GM18907 (cell line): Measurements from ENCODE around the gene EPN2.

Source experiments
- ATAC-seq: cut with Tn5 transposase; IDR thresholded peaks from one replicate; pipeline ENCODE4 v1.9.1; 2021; ENCODE audit warnings: mild to moderate bottlenecking, moderate library complexity; ENCODE audit not compliant: unreplicated experiment

Gene EPN2

DNA sequence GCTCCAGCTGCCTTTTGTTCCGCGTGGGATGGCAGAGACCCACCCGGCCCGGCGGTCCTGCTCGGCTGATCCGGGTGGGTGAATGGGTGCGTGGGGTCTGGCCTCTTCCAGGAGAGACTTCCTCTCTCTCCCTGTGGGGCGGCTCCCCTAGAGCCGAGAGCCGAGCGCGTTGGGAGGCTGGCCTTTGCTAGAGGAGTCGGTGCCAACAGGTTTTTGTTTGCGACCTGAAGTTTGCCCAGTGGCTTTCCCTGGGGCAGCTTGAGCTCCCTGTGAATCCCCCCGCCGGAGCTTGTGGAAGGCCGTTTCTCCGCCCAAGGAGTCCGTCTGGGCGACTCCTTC, 970 bp downstream of the EPN2 start:
- no peak for ATAC-seq

DNA sequence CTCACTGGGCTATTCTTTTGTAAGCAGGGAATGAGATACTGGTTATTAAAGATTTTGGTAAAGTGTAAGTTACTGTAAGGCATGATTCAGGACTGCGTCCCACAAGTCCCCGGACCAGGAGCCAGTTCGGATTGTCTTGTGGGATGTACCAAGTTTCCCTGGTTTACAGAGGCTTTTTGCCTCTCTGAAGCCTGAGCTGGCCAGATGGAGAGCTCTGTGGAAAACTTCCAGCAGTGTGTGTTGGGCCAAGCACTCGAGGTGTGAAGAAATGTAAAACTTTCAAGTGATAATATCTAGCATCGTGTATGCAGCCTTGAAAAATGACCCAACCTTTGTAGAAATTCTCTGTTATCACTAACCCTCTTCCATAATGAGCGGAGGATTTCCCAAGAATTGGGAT, 2.4 kb downstream of the EPN2 start:
- no peak for ATAC-seq

DNA sequence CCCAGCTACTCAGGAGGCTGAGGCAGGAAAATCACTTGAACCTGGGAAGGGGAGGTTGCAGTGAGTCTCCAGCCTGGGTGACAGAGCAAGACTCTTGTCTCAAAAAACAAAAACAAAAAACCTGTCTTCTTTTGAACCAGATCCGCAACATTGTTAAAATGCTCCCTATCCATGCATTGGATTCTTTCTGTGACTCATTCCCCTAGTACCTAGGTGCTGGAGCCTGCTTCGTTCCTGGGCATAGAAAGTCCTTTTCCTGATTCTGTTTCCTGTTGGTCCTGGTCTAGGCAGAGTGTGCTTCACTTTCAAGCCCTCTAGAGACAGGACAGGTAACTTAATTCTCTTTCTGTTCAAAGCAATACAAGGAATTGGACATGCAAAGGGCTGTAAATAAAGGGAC, 5.2 kb downstream of the EPN2 start:
- ATAC-seq, result no peak

DNA sequence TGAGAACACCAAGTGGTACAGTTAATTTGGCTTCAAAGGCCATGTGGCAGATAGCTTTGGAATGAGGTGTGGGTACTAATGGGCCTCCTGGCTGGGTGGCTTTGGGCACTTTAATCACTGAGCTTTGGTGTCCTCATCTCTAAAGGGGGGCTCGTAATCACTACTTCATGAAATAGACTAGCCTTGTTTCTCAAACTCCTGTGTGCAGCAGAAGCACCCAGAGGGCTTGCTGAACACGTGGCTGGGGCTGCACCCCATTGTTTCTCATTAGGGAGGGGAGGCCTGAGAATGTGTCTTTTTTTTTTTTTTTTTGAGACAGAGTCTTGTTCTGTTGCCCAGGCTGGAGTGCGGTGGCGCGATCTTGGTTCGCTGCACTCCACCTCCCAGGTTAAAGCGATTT, 5.8 kb downstream of the EPN2 start:
- no peak for ATAC-seq

DNA sequence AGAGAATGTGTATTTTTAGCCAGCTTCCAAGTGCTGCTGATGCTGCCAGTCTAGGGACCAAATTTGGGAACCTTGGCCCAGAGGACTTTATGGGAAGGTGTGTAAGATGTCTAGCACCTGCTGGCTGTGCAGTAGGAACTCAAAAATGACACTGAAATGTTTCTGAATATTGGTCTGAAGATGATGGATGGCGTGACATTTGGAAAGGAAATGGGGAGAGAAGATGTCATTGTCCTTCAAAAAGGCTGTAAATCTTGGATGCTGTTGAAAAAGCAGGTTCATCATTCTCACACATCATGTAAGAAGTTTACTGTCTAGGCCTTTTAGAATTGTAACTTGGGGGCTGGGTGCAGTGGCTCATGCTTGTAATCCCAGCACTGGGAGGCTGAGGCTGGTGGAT, 6.7 kb downstream of the EPN2 start:
- ATAC-seq, result no peak

DNA sequence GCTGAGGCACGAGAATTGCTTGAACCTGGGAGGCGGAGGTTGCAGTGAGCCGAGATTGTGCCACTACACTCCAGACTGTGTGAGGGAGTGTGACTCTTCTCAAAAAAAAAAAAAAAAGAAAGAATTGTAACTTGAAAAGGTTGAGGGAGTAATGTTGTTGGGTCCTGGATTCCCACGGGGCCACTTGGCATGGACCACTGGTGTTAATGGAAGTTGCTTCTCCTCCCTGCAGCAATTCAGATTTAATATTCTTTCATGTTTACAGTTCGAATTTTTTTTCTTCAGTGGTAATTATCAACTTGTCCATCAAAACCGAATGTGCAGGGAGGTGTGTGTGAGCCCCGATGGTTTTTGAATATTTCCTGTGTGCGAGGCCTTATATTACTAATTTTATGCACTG, 7.2 kb downstream of the EPN2 start:
- ATAC-seq, result no peak

DNA sequence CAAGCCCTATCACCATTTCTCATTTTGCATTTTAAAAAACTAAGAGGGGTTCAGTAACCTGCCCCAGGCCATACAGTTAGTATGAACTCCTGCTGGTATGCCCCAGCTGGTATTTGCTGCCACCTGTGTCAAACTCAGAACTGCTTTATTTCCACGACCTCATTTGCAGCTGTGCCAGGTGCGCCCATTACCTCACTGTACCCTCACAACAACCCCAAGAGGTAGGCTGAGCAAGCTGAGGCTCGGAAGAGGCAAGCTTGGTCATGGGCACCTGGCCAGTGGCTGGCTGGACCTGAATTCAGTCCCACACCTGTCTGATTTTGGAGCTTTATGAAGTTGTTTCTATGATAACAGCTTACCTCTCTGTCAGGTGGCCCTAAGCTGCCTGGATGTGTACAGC, 7.6 kb downstream of the EPN2 start:
- no peak for ATAC-seq

DNA sequence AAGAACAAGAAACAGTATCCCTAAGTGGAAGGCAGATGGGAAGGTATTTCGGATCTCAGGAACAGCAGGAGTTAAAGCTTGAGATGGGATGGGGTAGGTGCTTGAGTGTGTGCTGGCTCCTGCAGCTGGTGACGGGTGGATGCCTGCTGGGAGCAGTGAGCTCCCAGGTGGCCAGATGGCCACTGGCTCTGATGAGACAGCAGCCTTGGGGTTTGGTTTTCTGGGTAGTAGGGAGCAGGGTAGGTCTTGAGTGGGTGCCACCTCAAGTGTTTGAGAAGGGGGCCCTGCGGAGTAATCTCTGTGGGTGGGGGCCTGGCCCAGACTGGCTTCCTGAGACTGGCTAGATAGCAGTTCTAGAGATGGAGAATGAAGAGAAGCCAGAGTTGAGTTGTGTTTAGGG, 10.3 kb downstream of the EPN2 start:
- ATAC-seq, result no peak

DNA sequence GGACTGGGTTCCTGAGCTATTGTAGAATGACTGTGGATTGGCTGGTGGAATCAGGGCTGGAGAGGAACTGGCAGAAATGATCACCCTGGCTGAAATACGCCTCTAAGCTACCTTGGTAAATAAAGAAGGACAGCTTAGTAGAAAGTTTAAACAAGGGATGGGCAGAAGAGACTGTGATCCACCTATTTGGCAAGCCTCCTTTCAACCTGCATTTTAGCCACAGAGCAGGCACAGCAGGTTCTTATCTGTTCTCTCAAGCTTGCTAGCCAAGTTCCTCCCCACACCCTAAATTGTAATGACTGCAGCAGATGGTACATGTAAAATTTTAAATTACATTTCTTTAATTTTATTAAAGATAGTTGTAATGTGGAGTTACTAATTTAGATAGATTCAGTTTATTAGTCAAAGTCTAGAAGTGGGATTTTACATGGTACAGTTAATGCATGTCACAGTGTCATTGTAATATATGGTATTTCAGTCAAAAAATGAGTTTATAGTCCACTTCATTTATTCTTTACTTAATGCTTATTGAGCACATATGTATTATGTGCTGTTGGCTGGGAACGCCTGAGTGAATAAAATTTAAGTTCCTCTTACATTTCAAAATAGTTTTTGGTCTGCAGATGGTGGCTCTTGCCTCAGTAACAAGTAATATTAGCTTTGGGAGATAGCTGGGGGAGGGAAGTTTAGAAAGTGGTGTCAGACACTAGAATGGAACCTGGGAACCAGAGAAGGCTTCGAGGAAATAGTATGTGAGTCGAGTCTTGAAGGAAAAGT, 11.2 kb downstream of the EPN2 start:
- no peak for ATAC-seq

DNA sequence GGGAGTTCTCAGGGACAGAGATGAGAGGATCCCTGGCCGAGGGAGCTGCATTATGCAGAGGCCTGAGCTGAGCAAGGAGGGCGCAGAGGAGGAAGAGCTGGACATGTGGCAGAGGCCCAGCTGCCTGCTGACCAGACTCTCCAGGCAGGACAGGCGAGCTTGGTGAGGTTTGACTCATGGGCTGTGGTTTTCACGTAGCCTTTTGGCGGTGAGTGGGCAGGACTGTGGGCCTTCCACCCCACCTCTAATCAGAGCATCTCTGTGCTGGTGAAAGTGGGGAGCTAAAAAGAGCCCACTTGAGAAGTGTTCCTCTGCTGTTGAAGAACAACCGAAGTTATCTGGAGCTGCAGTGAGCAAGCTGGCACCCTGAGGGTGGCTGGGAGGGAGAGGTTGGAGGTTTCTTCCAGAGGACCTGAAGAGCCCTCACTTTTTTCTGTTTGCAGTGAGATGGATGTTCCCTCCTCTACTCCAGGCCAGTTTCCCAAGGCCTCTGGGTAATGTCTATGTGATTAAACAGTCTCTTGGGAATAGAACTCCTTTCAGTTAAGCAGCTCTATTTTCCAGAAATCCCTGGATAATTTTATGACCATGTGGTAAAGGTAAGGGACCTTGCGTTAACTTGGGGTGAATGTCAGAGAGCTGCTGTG, 11.9 kb downstream of the EPN2 start:
- no peak for ATAC-seq

DNA sequence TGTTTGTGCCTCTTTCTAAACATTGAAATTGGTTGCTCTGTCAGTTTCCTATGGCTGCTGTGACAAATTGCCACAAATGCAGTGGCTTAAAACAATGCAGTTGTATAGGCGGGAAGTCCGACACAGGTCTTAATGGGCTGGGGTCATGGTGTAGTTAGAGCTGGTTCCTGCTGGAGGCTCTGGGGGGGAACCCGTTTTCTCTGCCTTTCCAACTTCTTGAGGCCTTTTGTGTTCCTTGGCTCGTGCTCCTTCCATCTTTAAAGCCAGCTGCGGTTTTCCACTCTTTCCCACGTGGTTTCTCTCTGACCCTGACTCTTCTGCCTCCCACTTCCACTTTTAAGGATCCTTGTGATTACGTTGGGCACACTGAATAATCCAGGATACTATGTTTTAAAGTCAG, 12.5 kb downstream of the EPN2 start:
- ATAC-seq, result no peak

DNA sequence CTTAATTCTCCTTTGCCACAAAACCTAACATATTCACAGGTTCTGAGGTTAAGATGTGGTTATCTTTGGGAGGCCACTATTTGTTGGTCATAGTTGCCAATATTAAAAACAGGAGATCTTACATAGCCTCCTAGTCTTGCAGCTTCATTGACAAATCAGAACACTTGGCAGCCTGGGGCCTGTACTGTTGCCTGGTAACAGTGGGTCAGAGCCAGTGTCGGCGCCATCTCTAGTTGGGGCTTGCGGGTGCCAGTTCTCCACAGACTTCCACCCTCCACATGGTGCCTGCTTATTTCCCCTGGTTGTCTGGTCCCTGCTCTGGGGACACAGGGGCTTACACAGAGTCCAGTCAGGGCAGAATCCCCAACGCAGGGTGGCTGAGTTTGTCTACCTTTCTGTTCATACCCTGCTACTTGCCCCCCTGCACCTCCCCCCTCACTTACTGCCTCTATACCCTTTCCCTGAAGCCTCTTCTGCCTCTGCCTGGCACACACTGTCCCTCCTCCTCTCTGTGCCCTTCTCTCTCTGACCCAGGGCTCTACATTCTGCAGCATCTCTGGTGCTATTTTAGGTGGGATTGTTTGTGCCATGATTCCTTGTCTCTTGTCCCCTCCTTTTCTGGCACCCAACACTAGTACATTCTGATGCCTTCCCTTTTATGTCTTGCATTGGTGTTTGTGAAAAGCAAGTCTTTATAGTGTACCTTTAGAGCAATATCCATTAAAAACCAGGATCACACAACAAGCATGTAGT, 13.4 kb downstream of the EPN2 start:
- ATAC-seq, result no peak

DNA sequence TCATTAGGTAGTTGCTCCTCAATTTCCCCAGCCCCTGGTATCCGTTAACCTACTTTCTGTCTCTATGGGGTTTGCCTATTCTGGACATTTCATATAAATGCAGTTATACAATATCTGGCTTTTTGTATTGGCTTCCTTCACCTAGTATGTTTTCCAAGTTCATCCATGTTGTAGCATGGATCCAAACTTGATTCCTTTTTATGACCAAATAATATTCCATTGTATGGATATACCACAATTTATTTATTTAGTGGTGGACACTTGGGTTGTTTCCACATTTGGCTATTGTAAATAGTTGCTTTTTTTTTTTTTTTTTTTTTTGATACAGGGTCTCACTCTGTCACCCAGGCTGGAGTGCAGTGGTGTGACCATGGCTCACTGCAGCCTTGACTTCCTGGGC, 15.9 kb downstream of the EPN2 start:
- ATAC-seq, result no peak

DNA sequence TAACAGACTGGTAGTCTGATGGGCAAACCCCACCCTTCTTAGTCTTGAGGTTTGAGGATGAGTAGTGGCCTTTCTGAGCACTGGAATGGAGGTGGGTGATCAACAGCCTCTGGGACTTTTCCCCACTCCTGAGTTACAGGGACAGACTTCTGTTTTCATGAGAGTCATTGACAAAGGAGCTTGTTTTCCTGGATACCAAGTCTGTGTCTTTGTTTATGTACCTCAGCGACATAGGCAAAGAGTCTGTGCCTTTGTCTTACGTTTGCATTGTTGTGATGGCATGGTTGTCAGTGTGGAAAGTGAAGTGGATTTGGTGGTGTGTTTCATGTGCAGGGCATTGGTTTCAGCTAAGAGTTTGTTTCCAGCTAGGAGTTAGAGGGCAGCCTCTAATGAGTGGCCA, 17.5 kb downstream of the EPN2 start:
- no peak for ATAC-seq

DNA sequence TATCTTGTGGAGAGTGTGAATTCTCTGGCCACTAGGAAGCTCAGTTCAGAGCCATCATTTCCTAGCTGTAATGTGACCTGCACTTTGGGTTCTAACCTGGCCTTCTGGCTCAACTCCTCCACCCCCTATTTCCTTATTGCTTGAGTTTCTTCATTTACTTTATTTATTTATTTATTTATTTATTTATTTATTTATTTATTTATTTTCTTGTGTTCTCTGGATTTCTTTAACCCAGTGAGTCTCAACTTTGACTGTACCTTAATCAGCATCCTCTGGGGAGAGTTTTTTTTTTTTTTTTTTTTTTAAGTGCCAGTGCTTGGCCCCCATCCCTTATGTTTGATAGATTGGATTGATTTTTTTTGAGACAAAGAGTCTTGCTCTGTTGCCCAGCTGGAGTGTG, 18.1 kb downstream of the EPN2 start:
- no peak for ATAC-seq

DNA sequence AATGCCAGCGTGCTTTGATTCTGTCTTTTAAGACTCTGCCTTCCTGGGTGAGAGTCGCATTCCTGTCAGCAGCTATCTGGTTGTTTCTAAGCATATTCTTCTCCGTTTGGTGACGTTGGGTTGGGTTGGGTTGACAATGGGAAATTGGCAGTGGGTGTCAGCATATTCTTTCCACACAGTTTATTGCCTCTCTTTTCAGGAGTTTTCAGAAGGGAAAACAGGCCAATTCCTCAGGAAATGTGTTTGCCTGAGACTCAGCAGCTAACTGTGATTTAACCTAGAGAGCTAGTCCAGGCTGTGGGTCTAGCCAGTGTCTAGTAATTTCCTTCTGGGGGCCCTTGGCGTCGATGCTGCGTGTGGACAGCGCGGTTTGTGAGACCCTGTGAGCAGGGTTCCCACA, 21.2 kb downstream of the EPN2 start:
- ATAC-seq, result no peak

DNA sequence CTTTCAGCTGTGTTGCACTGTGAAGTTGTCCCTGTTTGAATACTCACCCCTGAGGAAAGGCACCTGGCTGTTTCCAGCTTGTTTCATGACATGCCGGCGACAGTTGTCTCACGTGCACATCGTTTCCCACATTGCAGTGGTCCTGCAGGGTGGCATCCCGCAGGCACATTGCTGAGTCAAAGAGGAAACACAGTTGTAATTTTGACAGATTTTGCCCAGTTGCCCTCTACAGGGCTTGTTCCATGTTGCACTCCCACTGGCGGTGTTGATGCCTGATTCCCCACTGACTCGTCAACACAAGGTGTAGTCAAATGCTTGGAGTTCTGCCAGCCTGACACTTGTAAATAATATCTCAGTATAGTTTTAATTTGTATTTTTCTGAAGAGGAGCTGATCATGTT, 23.8 kb downstream of the EPN2 start:
- no peak for ATAC-seq

DNA sequence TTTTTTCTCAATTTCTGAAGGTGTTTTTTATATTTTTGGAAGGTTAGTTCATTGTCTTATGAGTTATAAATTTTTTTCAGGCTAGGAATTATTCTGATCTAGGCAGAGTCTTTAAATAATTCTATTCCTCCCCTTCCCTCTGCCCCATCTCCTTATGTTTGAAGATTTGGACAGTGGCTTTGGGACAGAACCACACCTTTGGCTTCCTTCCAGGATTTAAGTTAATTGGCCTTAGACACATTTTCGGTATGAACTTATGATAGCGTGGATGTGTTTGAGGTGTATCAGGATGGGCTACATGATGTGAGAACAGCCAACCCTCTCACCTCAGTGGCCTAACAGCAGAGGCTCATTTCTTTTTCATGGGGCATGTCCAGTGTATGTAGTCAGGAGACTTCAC, 24.3 kb downstream of the EPN2 start:
- ATAC-seq, result no peak

DNA sequence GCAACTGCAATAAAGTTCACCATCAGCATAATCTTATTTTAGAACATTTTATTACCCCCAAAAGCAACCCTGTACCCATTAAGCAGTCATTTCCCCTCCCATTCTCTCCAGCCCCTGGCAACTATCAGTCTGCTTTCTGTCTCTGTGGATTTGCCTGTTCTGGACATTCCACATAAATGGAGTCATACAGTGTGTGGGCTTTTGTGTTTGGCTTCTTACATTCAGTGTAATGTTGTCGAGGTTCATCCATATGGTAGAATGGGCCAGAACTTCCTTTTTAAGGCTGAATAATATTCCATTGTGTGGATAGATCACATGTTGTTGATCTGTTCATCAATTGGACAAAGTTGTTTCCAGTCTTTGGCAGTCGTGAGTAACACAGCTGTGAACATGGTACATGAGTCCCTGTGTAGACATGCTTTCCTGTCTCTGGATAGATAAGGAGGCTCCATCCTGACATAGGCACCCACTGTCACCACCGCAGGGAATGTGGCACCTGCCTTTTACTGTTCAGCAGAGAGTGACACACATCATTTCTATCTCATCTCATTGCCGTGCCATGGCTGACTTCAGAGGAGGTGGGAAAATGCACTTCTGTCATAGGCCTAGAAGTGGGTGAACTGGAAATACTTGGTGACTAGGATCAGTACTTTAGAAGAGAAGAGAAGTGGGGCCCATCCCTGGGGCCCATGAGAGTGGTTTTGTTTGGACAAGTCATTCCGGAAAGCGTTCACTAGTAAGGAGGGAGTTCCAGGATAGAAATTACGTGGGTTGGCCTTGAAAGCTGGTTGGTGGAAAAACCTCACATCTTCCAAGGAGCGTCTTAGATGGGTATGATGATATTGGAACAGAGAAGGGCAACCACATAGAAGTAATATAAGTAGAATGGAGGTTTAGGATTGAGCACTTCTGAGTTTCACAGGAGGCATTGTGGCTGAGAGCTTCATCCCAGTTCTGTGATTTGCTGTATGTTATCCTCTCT, 25.8 kb downstream of the EPN2 start:
- ATAC-seq, result no peak

DNA sequence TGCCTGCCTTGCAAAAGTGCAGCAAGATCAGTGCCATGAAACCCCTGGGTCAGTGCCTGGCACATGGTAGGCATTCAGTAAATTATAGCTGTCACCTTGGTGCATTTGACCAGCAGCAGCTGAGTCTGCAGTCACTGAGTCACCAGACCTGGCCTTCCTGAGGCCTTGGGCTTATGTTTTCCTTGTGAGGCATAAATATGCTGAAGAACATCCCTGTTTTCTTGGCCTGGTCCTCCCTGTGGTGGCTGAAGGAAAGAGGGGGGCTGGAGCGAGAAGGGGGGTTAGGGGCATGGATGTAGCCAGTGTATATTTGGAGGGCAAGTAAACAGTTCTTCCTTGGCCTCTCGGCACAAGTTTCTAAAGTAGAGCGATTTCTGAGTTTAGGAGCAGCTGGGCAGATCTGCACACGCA, 26.5 kb downstream of the EPN2 start:
- no peak for ATAC-seq

DNA sequence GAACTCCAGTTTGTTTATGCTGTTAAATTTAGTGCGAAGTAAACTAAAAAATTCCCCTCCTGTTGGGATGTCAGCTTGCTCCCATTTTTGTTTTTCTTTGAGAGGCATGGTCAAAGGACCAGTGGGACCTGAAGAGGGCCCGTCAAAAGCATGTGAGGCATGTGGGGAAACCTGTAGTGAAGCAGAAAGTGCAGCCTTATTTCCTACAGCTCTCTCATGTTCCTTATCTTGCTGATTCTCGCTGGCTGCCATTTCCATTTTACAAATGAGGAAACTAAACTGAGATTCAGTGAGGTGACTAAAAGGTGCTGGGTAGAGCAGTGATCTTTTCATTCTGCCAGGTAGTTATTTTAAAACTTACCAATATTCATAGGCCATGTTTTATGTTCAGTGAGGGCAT, 27.1 kb downstream of the EPN2 start:
- ATAC-seq, result no peak
